HG02970 (cell line): ENCODE results near the gene MAG.
"Not testable (repeated sequence)": the region's sequence is repeated elsewhere in the genome, so short reads cannot be mapped to it uniquely, and the experiment has no call there.

Experiments used
- ATAC-seq: cut with Tn5 transposase; IDR thresholded peaks from one replicate; pipeline ENCODE4 v1.9.1; 2021; ENCODE audit warnings: mild to moderate bottlenecking, moderate library complexity, moderate number of reproducible peaks; ENCODE audit not compliant: unreplicated experiment, low FRiP score

MAG gene

DNA sequence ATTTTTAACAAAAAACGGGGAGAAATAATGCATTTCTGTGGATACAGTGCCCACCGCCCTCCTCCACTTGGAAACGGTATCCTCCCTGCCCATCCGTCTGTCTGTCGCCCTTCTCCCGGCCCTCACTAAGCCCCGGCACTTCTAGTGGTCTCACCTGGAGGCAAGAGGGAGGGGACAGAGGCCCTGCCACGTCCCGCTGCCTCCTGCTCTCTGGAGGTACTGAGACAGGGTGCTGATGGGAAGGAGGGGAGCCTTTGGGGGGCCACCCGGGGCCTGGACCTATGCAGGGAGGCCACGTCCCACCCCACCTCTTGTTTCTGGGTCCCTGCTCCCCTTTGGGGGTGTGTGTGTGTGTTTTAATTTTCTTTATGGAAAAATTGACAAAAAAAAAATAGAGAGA, 12.6 kb upstream of the MAG start:
- no peak for ATAC-seq

DNA sequence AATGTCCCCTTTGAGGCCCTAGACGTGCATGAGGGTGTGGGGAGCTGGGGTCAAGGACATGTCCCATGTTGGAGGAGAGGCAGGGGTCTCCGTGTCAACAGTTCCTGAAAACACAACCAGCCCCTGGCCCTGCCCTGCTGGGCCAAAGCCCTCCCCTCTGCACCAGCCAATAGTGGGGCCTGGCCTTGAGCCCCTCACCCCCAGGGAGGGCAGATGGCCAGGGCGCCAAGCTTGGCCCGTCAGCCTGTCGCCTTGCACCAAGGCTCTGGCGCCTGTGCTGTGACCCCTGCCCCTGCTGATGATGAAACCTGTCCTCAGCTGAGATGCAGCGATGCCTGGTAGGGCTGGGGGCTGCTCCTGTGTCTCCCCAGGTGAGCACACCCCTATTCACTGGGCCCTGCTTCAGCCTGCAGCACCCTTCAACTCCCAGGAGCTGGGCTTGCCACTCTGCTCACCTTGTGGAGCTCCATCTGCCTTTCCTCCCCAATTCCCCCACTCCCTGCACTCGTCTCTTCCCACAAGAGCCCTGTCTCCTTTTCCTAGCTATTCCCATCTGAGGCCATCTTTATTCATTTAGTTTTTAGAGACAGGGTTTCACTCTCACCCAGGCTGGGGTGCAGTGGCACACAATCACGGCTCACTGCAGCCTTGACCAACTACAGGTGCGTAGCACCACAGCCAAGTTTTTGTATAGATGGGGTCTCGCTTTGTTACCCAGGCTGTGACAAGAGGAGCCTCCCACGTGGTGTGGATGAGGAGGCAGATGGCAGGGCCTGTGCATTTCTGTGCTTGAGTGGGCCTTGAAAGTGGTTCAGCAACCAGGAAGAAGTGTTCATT, 11.8 kb upstream of the MAG start:
- ATAC-seq, result no peak

DNA sequence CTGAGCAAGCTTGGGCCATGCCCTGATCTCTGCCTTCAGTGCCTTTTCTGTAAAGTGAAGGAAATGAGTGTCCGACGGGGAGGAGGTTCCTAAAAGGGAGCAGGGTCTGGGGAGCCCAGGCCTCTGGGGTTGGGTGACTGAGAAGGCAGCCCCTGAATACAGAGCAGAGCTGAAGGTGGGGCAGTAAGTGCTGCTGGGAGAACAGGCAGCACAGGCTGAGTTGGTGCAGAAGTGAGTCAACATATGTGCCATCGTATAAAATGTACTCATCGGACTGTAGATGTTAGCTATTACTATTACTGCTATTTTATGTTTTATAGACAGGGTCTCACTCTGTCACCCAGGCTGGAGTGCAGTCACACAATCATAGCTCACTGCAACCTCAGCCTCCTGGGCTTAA, 10.7 kb upstream of the MAG start:
- ATAC-seq, result no peak

DNA sequence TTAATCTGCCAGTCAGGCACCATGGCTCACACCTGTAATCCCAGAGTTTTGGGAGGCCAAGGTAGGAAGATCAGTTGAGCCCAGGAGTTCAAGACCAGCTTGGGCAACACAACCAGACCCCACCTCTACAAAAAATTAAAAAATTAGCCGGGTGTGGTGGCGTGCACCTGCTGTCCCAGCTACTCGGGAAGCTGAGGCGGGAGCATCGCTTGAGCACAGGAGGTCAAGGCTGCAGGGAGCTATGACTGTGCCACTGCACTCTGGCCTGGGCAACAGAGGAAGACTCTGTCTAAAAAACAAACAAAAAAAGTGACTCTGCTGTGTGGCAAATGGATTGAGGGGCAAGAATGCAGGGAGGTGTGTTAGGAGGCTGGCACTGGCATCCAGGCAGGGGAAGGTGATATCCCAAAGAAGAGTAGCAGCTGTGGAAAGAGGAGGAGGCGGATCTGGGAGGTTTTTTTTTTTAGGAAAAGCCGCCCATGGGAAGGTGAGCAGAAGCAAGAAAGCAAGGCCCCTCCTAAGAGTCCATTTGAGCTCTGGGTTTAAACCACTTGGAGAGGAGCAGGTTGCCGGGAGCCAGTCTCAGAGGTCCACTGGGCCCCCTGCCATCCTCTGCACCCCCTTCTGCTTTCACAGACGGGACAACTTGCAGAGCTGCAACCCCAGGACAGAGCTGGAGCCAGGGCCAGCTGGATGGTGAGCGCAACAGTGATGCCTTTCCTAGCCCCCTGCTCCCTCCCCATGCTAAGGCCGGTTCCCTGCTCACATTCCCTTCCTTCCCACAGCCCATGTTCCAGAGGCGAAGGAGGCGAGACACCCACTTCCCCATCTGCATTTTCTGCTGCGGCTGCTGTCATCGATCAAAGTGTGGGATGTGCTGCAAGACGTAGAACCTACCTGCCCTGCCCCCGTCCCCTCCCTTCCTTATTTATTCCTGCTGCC, 7.5 kb upstream of the MAG start:
- ATAC-seq, result no peak

DNA sequence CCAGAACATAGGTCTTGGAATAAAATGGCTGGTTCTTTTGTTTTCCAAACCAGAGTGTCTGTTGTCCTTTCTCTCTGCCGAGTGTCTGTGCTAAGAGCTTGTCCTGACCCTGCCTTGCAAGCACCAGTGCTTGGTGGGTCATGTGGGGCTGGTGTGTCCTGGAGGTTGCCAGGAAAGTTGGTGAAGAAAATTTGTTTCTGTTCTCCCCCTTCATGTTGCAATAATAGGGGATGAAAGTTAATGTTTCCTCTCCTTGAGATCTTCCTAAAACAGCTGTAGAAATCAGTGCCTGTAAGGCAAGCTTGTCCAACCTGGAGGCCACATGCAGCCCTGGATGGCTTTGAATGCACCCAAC, 6.9 kb upstream of the MAG start:
- no peak for ATAC-seq

DNA sequence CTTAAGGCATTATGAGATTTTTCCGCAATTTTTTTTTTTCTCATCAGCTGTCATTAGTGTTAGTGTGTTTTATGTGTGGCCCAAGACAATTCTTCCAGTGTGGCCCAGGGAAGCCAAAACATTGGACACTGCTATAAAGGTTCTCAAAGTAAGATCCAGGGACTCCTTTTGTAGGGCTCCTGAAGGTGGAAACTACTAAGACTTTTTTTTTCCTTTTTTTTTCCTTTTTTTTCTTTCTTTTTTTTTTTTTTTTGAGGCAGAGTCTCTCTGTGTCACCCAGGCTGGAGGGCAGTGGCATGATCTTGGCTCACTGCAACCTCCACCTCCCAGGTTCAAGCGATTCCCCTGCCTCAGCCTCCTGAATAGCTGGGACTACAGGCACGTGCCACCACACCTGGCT, 6.5 kb upstream of the MAG start:
- not testable (repeated sequence) for ATAC-seq

DNA sequence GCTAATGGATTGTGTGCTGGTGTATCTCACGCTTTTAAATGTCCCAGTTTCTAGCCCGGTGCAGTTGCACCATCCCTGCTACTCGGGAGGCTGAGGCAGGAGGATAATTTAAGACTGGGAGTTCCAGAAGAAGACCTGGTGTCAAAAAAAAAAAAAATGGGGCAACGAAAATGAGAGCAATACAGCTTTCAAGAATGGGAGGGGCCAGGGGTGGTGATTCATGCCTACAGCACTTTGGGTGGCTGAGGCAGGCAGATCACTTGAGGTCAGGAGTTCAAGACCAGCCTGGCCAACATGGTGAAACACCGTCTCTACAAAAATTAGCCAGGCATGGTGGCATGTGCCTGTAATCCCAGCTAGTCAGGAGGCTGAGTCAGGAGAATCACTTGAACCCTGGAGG, 5.9 kb upstream of the MAG start:
- ATAC-seq, result not testable (repeated sequence)

DNA sequence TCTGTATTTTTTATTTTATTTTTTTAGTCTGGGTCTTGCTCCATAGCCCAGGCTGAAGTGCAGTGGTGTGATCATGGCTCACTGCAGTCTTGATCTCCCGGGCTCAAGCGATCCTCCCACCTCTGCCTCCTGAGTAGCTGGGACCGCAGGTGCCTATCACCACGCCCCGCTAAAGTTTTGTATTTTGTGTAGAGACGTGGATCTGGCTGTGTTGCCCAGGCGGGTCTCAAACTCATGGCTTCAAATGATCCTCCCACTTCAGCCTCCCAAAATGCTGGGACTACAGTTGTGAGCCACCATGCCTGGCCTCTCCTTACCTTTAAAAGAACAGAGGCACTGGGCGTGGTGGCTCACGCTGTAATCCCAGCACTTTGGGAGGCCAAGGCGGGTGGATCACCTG, 4.2 kb upstream of the MAG start:
- no peak for ATAC-seq

DNA sequence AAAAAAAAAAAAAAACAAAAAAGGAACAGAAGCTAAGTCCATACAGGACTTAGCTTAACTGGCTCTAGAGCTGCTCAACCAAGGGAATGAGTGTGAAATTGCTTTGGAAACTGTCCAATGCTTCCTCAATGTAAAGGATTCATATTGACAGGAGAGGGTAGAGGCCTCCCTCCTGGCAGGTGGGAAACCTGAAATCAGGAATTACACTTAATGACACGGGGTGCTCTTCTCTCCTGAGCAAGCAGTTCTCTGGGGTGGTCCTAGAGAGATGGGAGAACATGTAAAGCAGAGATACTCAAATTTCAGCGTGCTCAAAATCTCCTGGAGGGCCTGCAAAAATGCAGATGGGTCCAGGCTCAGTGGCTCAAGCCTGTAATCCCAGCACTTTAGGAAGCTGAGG, 3.6 kb upstream of the MAG start:
- no peak for ATAC-seq

DNA sequence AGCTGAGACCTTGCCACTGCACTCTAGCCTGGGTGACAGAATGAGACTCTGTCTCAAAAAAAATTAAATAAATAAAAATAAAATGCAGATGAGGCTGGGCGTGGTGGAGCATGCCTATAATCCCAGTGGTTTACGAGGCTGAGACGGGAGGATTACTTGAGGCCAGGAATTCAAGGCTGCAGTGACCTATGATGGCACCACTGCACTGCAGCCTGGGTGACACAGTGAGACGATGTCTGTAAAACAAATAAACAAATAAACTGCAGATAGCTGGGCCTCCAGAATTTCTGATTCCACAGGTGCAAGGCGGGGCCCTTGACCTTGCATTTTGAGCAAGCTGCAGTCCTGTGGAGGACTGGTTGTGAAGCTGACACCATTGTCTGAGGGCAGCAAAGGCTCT, 3.1 kb upstream of the MAG start:
- ATAC-seq, result no peak

DNA sequence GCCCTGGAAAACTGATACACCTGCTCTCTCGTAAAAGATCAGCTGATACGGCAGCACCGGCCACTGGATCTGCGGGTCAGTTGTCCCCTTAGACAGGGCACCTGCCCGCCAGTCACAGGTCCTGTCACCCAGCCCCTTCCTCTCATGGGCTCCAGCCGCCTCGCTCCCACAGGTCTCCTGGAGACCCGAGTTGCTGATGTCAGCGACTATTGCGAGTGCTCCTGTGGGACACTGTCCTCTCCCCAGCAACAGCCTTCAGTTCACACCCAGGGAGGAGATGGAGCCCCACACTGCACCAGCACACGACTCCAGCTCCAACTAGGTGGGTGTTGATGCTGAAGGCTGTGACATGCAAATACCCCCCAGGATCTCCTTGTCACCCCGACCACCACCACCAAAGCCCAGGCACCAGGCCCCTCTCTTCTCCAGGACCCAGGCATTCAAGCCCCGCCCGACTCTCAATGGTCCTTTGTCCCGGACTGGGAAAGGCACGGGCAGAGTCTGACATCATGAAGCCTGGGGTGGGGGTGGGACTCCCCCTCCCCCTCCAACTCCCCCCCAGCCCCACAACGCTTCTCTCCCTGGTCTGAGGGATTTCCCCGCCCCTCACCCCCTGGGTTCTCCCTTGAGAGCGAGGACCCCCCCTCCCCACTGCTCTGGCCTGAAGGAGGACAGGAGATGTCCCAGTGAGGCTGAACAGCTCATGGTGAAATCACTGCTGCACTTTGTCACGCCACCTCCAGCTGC, 1.4 kb upstream of the MAG start:
- ATAC-seq, result no peak

DNA sequence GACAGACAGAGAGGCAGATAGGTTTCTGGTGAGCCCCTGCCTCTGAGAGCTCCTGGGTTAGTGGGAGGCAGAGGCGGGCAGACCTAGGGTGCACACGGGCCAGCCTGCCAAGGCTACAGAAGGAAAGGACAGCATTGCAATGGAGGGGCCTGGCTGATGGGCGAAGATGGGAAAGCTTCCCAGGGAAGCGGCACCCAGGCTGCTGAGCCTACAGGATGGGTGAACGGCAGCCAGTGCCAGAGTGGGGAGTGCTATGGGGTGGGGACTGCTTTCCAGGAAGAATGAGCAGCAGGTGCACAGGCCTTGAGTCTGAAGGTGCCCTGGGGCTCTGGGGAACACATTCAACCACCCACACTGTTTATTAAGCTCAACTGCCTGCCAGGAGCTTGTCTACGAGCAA, 702 bp upstream of the MAG start:
- ATAC-seq, result no peak

DNA sequence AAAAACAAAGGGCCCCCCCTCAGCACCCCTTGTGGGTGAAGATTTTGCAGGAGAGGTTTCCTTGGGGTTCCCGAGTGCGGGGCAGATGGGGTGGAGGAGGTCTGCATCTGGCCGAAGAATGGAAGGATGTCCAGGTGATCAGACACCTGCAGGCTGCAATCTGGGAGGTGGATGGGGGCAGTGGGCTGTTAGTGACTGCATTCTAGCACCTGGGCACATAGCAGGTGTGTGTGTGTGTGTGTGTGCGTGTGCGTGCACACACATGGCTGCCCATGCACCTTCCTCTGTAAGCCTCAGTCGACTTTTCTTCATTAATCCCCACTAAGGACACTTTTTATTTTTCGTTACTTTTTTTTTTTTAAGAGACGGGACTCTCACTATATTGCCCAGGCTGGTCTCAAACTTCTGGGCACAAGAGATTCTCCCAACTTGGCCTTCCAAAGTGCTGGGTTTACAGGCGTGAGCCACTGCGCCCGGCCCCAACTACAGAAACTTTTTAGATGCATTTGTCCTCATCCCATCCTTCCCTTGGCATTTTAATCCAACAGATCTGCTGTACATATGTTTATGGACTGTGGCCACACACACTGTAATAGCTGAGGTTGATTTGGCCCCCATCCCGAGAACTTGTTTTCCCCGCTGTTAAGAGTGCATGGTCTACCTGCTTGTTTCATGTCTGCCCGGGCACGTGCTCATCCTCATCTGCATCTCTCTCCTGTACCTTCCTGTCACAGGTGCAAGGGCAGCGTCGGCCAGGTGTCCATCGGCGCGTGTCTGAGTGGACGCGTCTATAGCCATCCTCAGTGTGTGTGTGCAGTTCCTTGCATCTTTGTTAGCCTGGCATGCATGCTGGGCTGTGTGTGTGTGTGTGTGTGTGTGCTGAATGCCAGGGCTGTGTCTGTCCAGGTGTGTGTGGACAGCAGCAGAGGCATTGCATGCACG, 731 bp downstream of the MAG start:
- ATAC-seq, result no peak

DNA sequence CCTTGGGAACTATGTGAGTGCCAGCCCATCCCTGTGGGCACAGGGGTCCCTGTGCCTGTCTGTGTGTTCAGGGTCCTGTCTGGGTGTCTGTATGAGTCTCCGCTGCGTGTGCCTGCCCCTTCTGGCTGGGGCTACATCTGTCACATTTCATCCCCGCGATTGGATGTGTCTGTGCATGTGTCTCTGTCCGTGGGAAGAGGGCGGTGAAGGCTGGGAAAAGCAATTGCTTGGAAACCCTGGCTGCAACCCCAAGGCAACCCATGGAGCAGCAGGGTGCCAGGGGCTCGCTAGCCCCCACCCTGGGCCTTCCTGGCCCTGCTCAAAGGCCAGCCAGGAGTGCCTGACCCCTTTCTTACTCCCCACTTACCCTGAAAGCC, 1.4 kb downstream of the MAG start:
- ATAC-seq, result no peak

DNA sequence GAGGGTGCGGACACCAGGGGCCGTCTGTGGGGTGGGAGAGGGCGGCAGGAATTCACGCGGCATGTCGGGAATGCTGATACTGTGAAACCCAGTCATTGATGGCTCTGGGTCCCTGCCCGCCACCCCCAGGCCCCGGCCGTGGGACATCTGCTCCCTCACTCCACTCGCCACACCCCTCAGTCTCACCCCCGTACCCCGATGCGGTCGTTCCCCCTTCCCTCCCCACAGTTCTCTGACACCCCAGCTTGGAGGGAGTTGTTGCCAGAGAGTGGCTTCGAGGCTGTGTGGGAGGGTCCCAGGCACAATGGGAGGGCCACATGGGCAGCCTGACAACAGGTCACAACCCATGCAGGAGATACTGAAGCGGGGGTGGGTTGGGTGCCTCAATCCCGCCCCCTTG, 1.8 kb downstream of the MAG start:
- ATAC-seq, result no peak

DNA sequence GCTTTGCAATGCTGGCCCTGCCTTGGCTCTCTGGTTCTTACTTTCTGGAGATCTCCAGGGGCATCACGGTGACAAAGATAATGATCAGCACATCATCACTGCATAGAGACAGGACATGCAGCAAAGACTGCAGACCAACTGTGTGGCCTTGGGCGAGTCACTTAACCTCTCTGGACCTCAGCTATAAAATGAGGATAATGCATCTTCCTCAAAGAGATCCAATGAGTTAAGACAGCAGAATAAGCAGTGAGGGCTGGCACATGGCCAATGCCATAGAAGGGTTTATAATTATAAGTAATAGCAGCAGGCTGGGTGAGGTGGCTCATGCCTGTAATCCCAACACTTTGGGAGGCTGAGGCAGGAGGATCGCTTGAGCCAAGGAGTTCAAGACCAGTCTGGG, 2.4 kb downstream of the MAG start:
- no peak for ATAC-seq

DNA sequence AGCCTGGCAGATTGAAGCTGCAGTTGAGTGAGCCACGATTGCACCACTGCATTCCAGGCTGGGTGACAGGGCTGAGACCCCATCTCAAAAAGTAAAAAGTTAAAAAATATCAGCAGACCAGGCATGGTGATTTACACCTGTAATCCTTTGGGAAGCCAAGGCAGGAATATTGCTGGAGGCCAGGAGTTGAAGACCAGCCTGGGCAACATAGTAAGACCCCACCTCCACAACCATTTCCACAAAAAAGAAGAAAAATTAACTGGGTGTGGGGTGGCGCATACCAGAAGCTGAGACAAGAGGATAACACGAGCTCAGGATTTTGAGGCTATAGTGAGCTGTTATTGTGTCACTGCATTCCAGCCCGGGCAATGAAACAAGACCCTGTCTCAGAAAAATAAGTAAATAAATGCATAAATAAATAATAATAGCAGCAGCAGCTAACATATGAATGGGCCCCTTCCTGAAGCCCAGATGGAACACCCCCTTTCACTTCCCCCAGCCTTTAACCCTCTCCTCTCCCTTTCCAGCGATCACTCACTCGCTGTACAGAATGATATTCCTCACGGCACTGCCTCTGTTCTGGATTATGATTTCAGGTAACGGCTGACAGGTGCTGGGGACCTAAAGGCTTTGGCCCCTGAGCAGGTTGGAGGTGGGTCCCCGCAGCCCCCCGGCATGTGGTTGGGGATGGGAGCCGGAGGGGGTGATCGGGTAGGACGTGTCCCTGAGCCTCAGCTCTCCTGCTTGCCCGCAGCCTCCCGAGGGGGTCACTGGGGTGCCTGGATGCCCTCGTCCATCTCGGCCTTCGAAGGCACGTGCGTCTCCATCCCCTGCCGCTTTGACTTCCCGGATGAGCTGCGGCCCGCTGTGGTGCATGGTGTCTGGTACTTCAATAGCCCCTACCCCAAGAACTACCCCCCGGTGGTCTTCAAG, 3.2 kb downstream of the MAG start:
- ATAC-seq, result no peak

DNA sequence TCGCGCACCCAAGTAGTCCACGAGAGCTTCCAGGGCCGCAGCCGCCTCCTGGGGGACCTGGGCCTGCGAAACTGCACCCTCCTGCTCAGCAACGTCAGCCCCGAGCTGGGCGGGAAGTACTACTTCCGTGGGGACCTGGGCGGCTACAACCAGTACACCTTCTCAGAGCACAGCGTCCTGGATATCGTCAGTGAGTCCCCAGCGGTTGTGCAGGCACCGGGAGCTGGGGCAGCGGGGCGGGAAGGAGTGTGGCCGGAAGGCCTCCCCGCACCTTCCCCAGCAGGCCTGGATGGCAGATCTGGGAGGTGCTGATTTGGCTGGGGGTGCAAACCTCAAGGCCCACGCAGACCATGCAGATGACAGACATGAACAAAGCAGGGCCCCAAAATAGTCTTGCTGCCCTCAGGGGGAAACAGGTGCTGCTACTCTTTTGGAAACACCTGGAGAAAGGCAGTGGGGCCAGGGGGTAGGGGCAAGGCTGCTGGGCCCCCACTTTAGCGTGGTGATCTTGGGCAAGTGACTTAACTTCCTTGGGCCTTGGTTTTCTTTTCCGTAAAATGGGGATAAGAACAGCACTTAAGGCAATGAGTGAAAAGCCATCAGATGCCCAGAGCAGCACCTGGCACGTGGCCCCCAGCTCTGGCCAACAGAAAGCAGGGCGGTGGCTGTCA, 4.0 kb downstream of the MAG start:
- ATAC-seq, result no peak
